KMS-11 (cell line): ENCODE data around the gene ILDR2.

Experiments used
- H2AFZ ChIP-seq: fragments of 200-600 bp; sonication (generic); 2 replicates; pipeline ENCODE4 v1.6.1; 2016; ENCODE audit warnings: antibody characterized with exemption, mixed run types, low read depth
- H3K27ac ChIP-seq: fragments of 200-600 bp; sonication (generic); 2 replicates; pipeline ENCODE4 v1.6.1; 2016; ENCODE audit warnings: mild to moderate bottlenecking, mixed run types
- H3K27me3 ChIP-seq: fragments of 200-600 bp; sonication (generic); 2 replicates; pipeline ENCODE4 v1.6.1; 2017; ENCODE audit warnings: mild to moderate bottlenecking, low read depth, mixed run types, moderate library complexity; ENCODE audit not compliant: insufficient read depth
- H3K36me3 ChIP-seq: fragments of 200-600 bp; sonication (generic); 2 replicates; pipeline ENCODE4 v1.6.1; 2017; ENCODE audit warnings: mild to moderate bottlenecking, mixed run types; ENCODE audit not compliant: insufficient read depth
- H3K4me1 ChIP-seq: fragments of 200-600 bp; sonication (generic); 2 replicates; pipeline ENCODE4 v1.6.1; 2016; ENCODE audit warnings: mild to moderate bottlenecking, low read depth, mixed run types; ENCODE audit not compliant: poor library complexity, severe bottlenecking
- H3K4me2 ChIP-seq: fragments of 200-600 bp; sonication (generic); 2 replicates; pipeline ENCODE4 v1.7.0; 2016; ENCODE audit warnings: mild to moderate bottlenecking, mixed run types
- H3K4me3 ChIP-seq: fragments of 200-600 bp; sonication (generic); IDR thresholded peaks from 2 replicates; pipeline ENCODE4 v1.6.1; 2017; ENCODE audit warnings: low read depth, low read length, mixed read lengths; ENCODE audit not compliant: insufficient read depth
- H3K79me2 ChIP-seq: fragments of 200-600 bp; sonication (generic); 2 replicates; pipeline ENCODE4 v1.6.1; 2016; ENCODE audit warnings: low read depth, mixed run types; ENCODE audit not compliant: insufficient read depth
- H3K9ac ChIP-seq: fragments of 200-600 bp; sonication (generic); 2 replicates; pipeline ENCODE4 v1.6.1; 2016; ENCODE audit warnings: mild to moderate bottlenecking, mixed run types
- H4K20me1 ChIP-seq: fragments of 200-600 bp; sonication (generic); 2 replicates; pipeline ENCODE4 v1.6.1; 2016; ENCODE audit warnings: mild to moderate bottlenecking, mixed run types; ENCODE audit not compliant: insufficient read depth
- CTCF ChIP-seq: fragments of 200-600 bp; sonication (generic); conservative IDR thresholded peaks from 2 replicates; pipeline ENCODE4 v1.6.1; 2017; ENCODE audit warnings: low read depth, mild to moderate bottlenecking, antibody characterized with exemption, low read length, moderate library complexity, mixed read lengths

Gene ILDR2

GRCh38 chr1:166975361-166976129, at the start of gene ILDR2:
Gene ILDR2, minus strand, starts transcription at chr1:166975540. Its CDS starts 272 bp downstream, at chr1:166975268.
- Histone ChIP-seq H3K79me2 (no peaks in the 10 kb centered on the region), H3K4me2 (peak within 1 kb of the TSS; percentile 94), H3K27me3 (peaks cover 15% of the 10 kb centered on the region; the same call in 1 of the 2 replicates), H3K36me3 (no peaks in the 10 kb centered on the region), H2AFZ (peak within 1 kb of the TSS; percentile 96), H3K4me1 (peaks cover 29% of the 10 kb centered on the region), H4K20me1 (no peaks in the 10 kb centered on the region), H3K27ac (no peak within 1 kb of the TSS), H3K9ac (peak within 1 kb of the TSS; percentile 63; the same call in 1 of the 2 replicates), H3K4me3 (peak within 1 kb of the TSS; percentile 90)
- TF ChIP-seq CTCF = no peak; the same call in 1 of the 2 replicates

GRCh38 chr1:167022384-167022783, 47.0 kb upstream of the ILDR2 start:
- Histone ChIP-seq H3K4me2 (no peak overlapping the region), H3K79me2 (no peaks in the 10 kb centered on the region), H3K4me3 (no peak overlapping the region), H4K20me1 (no peaks in the 10 kb centered on the region), H3K36me3 (no peaks in the 10 kb centered on the region), H2AFZ (no peak overlapping the region), H3K27ac (no peak overlapping the region), H3K4me1 (no peaks in the 10 kb centered on the region), H3K9ac (no peak overlapping the region), H3K27me3 (no peaks in the 10 kb centered on the region)
- no peak for TF ChIP-seq CTCF

- TF ChIP-seq CTCF = no peak
- Histone ChIP-seq H3K4me2 (no peak overlapping the region), H4K20me1 (no peaks in the 10 kb centered on the region), H3K27ac (no peak overlapping the region), H3K79me2 (no peaks in the 10 kb centered on the region), H3K27me3 (no peaks in the 10 kb centered on the region), H3K4me3 (no peak overlapping the region), H3K9ac (no peak overlapping the region), H3K4me1 (no peaks in the 10 kb centered on the region), H3K36me3 (no peaks in the 10 kb centered on the region), H2AFZ (no peak overlapping the region)
Measured at GRCh38 chr1:167016100-167016750, 40.9 kb upstream of the ILDR2 start.

- Histone ChIP-seq H3K79me2 (no peaks in the 10 kb centered on the region), H4K20me1 (no peaks in the 10 kb centered on the region), H3K27ac (no peak overlapping the region), H2AFZ (no peak overlapping the region), H3K4me2 (no peak overlapping the region), H3K36me3 (no peaks in the 10 kb centered on the region), H3K27me3 (no peaks in the 10 kb centered on the region), H3K9ac (no peak overlapping the region), H3K4me1 (no peaks in the 10 kb centered on the region), H3K4me3 (no peak overlapping the region)
- TF ChIP-seq CTCF = no peak
Measured at GRCh38 chr1:167013108-167013929, 38.0 kb upstream of the ILDR2 start.
